Limb (tissue), 2 donors: ENCODE results near the gene SLC66A3.
"Not testable (repeated sequence)": the region's sequence is repeated elsewhere in the genome, so short reads cannot be mapped to it uniquely, and the experiment has no call there.

Experiments
- DNase-seq, 2 donors: peaks; one replicate each; pipeline ENCODE4 v3.0.0-alpha.2; 2016; ENCODE audit errors: extremely low spot score in 2 of 2

The SLC66A3 gene

DNA sequence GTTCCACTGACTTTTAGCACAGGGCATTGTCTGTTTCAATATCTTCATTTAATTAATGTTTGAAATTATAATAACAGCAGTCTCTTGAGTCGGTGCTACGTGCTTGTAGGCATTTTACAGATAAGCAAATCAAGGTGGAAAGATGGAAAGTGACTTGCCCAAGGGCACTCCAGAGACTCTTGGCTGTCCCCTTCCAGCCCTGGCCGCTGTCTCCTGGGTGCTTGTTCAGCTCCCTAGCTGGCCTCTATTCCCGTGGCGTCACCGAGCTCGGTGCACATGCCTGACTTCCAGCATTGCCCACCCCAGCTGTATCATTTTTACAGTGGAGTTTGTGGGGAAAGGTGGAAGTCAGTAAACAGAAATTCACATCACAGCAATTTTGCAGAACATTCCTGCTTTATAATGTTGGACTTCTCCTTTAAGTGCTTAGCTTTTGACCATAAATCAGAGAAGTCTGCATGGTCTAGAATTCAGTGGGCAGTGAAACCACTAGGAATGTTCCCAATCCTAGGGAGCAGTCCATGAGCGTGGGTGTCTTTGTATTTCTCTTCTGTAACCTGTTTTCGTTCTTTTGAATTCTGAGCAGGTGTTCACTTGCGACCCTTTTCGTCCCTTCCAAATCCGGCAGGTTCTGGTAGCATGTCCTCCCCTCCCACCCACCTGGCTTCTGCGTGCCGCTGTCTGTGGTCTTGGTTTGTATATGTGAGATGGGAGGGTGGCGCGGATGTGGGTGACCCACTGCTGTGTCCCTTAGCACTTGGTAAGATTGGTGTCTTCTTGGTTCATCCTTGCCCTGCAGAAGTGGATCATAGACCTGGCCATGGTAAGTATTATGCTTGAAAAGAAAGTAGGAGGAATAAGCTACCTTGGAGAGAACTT is 8.4 kb downstream of the SLC66A3 start:
- DNase-seq: no peak

GRCh38 chr2:11165046-11165445 is 9.8 kb downstream of the SLC66A3 start:
- not testable (repeated sequence) for DNase-seq

DNA sequence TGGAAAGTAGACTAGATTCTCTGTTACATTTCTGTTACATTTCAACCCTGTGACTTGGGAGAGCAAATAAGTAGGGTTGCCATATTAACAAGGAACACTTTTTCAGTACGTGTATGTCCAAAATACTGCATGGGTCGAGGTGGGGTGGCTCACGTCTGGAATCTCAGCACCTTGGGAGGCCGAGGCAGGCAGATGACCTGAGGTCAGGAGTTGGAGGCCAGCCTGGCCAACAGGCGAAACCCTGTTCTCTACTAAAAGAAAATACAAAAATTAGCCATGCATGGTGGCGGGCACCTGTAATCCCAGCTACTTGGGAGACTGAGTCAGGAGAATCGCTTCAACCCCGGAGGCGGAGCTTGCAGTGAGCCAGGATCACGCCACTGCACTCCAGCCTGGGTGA is 11.2 kb downstream of the SLC66A3 start:
- no peak for DNase-seq

GRCh38 chr2:11168488-11168887 is 13.2 kb downstream of the SLC66A3 start:
- DNase-seq: no peak

DNA sequence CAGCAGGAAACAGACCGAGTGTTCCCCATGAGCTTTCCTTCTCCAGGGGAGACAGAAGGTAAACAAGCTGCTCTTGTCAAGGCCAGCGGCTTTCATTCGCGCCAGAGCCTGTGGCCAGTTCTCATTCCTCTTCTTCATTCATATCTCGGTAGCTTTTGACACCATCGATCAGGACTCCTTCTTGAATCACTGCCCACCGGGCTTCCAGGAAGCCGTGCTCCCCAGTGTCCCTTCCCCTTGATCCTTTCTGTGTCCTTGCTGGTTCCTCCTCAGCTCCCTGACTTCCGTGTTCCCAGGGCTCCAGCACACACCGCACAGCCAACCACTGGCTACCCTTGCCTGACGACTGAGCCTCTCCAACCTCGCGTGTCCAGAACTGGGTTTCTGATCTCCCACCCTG is 14.1 kb downstream of the SLC66A3 start:
- no peak for DNase-seq

DNA sequence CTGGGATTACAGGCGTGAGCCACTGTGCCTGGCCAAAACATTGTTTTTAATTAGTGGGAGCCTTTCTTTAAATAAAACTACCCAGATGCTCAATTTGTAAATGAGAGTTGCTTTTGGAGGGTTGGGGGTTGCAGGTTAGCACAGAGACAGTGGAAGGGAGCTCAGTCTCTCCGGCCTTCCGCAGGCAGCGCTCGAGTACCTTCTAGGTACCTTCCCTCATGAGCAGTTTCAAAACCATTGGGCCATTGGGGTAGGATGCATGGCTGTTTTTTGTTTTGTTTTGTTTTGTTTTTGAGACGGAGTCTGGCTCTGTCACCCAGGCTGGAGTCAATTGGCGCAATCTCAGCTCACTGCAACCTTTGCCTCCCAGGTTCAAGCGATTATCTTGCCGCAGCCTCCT is 19.0 kb downstream of the SLC66A3 start:
- DNase-seq: no peak

- peak in 1 of 2 donors; percentile 5 for DNase-seq
Observed at GRCh38 chr2:11175293-11175795, 20.1 kb downstream of the SLC66A3 start.

DNA sequence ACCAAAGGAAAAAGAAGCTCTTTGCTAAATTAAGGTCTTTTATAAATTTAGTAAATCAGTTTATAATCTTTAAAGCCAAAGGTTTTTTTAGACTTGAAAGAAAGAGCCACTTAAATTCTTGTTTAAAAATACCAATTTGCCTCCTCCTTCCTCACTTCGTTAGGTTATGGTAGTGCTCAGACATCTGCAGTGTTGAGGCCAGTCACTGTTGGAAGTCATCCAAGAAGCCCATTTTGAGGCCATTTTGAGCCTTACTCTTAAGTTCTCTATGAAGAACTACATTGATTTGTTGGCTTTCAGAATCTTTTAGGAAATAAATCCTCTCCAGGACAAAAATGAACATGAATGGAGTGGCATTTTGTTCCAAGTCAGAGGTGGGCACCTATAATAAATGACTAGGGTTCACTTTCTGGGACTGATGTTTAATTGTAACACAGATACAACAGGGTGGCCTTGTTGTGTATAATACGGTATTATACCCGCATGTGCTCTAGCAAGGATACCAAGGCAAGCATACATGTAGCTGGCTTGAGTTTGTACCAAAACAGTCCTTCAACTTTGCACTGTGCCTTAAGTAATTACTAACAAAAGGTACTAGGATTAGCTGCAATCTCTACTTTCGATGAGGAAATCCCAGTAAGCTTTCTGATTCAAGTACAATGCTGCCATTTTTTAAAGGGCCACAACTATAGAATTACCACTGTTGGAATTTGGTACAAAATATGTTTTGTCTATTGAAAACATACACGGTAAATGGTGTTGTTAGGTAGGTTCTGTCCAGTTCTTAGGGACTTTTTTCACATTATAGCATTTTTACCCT is 22.8 kb downstream of the SLC66A3 start:
- no peak for DNase-seq

DNA sequence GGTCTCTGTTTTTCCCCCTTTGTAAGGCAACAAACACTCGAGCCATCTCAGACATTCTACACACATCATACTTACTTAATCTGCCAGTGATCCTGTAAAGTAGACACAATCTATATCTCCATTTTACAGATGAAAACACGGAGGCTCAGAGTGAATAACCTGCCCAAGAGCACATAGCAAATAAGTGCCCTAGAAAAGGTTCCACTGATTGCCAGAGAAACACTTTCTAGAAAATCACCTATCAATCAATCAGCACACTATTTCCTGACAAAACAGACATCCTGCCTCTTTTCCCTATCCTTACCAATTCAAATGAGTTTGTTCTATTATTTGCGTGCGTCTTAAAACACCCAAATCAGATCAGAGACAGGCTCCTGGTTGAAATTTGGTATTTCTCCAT is 23.9 kb downstream of the SLC66A3 start:
- DNase-seq: no peak

DNA sequence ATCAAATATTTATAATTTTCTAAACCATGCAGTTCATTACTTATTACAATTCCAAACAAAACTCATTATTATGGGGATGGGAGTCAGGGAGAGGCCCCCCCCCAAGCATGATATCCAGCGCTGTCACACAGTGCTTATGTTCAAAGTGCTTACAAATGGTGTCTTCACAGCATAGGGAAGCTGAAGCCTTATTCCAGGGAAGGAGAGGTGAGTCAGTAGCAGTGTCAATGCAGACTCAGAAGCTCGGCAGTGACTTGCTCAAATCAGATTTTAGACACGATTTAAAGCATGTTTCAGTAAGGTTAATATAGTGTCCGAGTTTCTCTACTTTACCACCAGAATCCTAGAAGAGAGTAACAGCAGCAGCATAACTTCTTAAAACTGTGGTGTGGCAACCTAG is 24.6 kb downstream of the SLC66A3 start:
- DNase-seq: no peak

DNA sequence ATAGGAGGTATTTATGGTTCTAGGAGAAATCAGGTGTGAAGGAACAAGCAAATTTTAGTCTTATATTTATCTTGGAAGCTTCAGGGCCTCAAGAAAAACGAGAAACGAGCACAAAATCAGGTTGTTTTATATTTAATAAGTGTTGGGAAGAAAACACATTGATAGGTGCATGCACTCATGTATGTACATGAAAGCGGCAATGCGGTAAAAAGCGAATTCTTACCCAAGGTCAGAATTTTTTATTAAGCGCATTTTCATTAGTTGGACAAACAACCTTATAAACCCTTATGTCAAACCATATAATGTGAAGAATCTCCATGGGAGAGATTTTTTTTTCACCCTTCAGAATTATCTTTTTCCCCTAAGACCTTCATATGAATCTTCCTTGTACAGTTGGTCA is 25.4 kb downstream of the SLC66A3 start:
- no peak for DNase-seq

- no peak for DNase-seq
Observed at GRCh38 chr2:11182951-11183350, 27.7 kb downstream of the SLC66A3 start.

GRCh38 chr2:11186145-11186544 is 30.9 kb downstream of the SLC66A3 start:
- DNase-seq: no peak

- DNase-seq: no peak
Observed at GRCh38 chr2:11187083-11187619, 31.9 kb downstream of the SLC66A3 start.

GRCh38 chr2:11187731-11188130 is 32.5 kb downstream of the SLC66A3 start:
- no peak for DNase-seq

GRCh38 chr2:11196246-11196645 is 41.0 kb downstream of the SLC66A3 start:
- DNase-seq: no peak

DNA sequence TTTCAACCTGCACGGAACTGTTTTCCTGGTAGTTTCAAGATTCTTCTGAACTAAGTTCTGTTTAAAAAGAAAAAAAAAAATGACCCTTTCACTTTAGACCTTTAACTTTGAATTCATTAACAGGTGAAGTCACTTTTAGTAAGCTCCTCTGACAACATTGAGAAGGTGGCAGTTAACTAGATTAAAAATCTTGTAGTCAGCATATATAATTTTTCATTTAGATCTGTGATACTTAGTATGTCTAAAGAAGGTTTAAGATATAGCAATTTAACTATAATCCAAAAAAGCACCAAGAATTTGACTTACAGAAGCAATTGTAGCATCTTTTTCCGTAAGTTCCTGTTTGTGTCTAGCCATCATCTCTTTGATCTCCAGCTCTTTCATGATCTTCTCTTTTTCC is 45.4 kb downstream of the SLC66A3 start:
- DNase-seq: no peak

GRCh38 chr2:11201969-11202368 is 46.7 kb downstream of the SLC66A3 start:
- DNase-seq: no peak

GRCh38 chr2:11203480-11203879 is 48.2 kb downstream of the SLC66A3 start:
- no peak for DNase-seq

DNA sequence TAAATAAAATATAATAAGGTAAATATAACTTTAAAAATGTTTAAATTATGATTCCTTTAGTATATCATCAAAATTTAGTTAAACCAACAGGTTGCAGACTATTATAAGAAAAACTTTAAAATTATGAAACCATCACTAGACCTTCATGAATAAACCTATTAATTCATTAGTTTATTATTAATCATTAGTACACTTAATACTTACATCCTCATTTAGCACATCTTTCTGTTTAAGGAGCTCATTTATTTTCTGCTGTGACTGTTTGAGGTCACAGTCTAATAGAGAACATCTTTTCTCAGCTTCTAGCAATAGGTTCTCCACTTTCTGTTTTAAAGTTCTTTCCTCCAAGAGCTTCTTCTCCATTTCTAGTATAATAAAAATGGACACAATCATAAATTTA is 52.8 kb downstream of the SLC66A3 start:
- no peak for DNase-seq

GRCh38 chr2:11212645-11213044 is 57.4 kb downstream of the SLC66A3 start:
- DNase-seq: no peak

GRCh38 chr2:11213090-11213638 is 57.9 kb downstream of the SLC66A3 start:
- DNase-seq: no peak
